ENCODE data around the gene ZNF862.

Gene ZNF862

GRCh38 chr7:149811221-149811620 lies 27.0 kb upstream of the ZNF862 start:
- no peak for DNase-seq (ENCODE audit: low read depth, low spot score)

- no peak for DNase-seq (ENCODE audit: low read depth, low spot score)
Observed at GRCh38 chr7:149811831-149812490, 26.2 kb upstream of the ZNF862 start.

- DNase-seq (ENCODE audit: low read depth, low spot score): no peak
Observed at GRCh38 chr7:149813254-149814035, 24.7 kb upstream of the ZNF862 start.

GRCh38 chr7:149814494-149814893 lies 23.7 kb upstream of the ZNF862 start:
- no peak for DNase-seq (ENCODE audit: low read depth, low spot score)

GRCh38 chr7:149815121-149815520 lies 23.1 kb upstream of the ZNF862 start:
- DNase-seq (ENCODE audit: low read depth, low spot score): no peak

GRCh38 chr7:149815661-149816266 lies 22.4 kb upstream of the ZNF862 start:
- no peak for DNase-seq (ENCODE audit: low read depth, low spot score)

GRCh38 chr7:149816267-149816751 lies 21.9 kb upstream of the ZNF862 start:
- DNase-seq (ENCODE audit: low read depth, low spot score): no peak

- no peak for DNase-seq (ENCODE audit: low read depth, low spot score)
Observed at GRCh38 chr7:149816794-149817193, 21.4 kb upstream of the ZNF862 start.

- no peak for DNase-seq (ENCODE audit: low read depth, low spot score)
Observed at GRCh38 chr7:149817301-149817771, 20.8 kb upstream of the ZNF862 start.

- DNase-seq (ENCODE audit: low read depth, low spot score): no peak
Observed at GRCh38 chr7:149817836-149818535, 20.2 kb upstream of the ZNF862 start.

GRCh38 chr7:149818536-149818840 lies 19.7 kb upstream of the ZNF862 start:
- no peak for DNase-seq (ENCODE audit: low read depth, low spot score)

GRCh38 chr7:149819141-149819960 lies 18.8 kb upstream of the ZNF862 start:
- DNase-seq (ENCODE audit: low read depth, low spot score): no peak

GRCh38 chr7:149819961-149820340 lies 18.2 kb upstream of the ZNF862 start:
- DNase-seq (ENCODE audit: low read depth, low spot score): no peak

- no peak for DNase-seq (ENCODE audit: low read depth, low spot score)
Observed at GRCh38 chr7:149820622-149821190, 17.5 kb upstream of the ZNF862 start.

- no peak for DNase-seq (ENCODE audit: low read depth, low spot score)
Observed at GRCh38 chr7:149821191-149822148, 16.7 kb upstream of the ZNF862 start.

GRCh38 chr7:149822353-149822943 lies 15.7 kb upstream of the ZNF862 start:
- DNase-seq (ENCODE audit: low read depth, low spot score): no peak

- no peak for DNase-seq (ENCODE audit: low read depth, low spot score)
Observed at GRCh38 chr7:149823191-149823630, 15.0 kb upstream of the ZNF862 start.

- DNase-seq (ENCODE audit: low read depth, low spot score): no peak
Observed at GRCh38 chr7:149823631-149824199, 14.5 kb upstream of the ZNF862 start.

- DNase-seq (ENCODE audit: low read depth, low spot score): no peak
Observed at GRCh38 chr7:149824301-149824741, 13.9 kb upstream of the ZNF862 start.
